ENCODE data around the gene SLC17A5. TPM values are rescaled to one million over a fixed set of nuclear protein-coding genes. Genes with fewer than 3 reads are reported as not detected.
A peak's percentile ranks its signal among the peaks of the same experiment; 100 is the strongest.

The SLC17A5 gene
- total and polyA plus RNA-seq, 7 donors = 3.1 to 7.2 (median 4.5) TPM

- DNase-seq = no peak
- TF ChIP-seq CTCF (IDR thresholded peaks at IDR 0.05) = no peak
- Histone ChIP-seq H3K27me3 (ENCODE audit: insufficient read depth in 3 of 3, low read length in 2 of 3) (no peaks in the 10 kb centered on the region), H3K27ac (no peak overlapping the region), H3K36me3 (ENCODE audit: insufficient read depth in 1 of 2, low read depth in 1 of 2) (peaks cover 5 to 79% of the 10 kb centered on the region in 2 donors), H3K9me3 (no peaks in the 10 kb centered on the region), H3K4me3 (no peak overlapping the region), H3K4me1 (no peaks in the 10 kb centered on the region)
- ATAC-seq = no peak
- 80 to 94% (median 85%) methylated on average over 6 of the region's 6 CpGs for WGBS, 3 donors
- intact Hi-C loops (cut with DNase I) = no loop called here
These were observed 39.8 kb downstream of the SLC17A5 start for GRCh38 chr6:73613806-73614536.

GRCh38 chr6:73612611-73613010 is 41.2 kb downstream of the SLC17A5 start:
- TF ChIP-seq CTCF (IDR thresholded peaks at IDR 0.05) = no peak
- ATAC-seq (no peak), DNase-seq (no peak)
- no peaks in the 10 kb centered on the region for H3K9me3 ChIP-seq
- H3K4me1 ChIP-seq = no peaks in the 10 kb centered on the region
- peaks cover 9 to 80% of the 10 kb centered on the region in 2 donors for H3K36me3 ChIP-seq (ENCODE audit: insufficient read depth in 1 of 2, low read depth in 1 of 2)
- no peak overlapping the region for H3K4me3 ChIP-seq
- 77 to 94% (median 90%) methylated on average over 3 of the region's 3 CpGs for WGBS, 3 donors
- no peaks in the 10 kb centered on the region for H3K27me3 ChIP-seq (ENCODE audit: insufficient read depth in 3 of 3, low read length in 2 of 3)
- H3K27ac ChIP-seq = no peak overlapping the region
- intact Hi-C loops (cut with DNase I) = no loop called here

DNA sequence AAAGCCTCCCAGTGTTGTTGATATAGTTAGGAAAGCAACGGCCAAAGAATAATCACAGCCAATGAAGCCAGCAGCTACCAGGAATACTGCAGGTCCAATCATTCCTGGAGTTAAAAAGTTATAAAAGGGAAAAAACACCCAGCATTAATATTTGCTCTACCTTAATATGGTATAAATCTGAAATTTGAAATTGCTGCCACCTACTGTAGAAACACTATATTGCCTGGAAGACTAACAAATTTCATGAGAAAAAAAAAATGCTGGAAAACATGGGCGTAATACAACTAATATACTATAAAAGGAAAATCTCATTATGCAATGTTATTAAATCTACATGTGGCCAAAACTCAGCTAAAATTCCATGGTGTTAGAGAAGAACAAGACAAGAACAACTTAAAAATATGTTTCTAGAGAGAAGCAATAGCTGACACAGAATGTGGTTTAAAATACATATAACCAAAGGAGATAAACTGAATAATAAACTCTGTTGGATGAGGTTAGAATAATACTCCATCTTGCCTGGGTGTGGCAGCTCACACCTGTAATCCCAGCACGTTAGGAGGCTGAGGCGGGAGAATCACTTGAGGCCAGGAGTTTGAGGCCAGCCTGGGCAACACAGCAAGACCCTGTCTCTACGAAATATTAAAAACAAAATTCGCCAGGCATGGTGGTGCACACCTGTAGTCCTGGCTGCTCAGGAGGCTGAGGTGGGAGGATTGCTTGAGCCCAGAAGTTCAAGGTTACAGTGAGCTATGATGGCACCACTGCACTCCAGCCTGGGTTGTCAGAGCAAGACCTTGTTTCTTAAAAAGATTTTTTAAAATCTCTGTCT is 43.1 kb downstream of the SLC17A5 start:
- H3K4me3 ChIP-seq = no peak overlapping the region
- no peak overlapping the region for H3K27ac ChIP-seq
- WGBS, 3 donors = 73 to 75% (median 75%) methylated on average over 6 of the region's 6 CpGs
- intact Hi-C loops (cut with DNase I) = loop anchor here (1.0 to 2.0 kb wide), 2 partner anchors 95 to 96 kb away; no protein-coding TSS in a partner anchor
- no peaks in the 10 kb centered on the region for H3K4me1 ChIP-seq
- peaks cover 13 to 75% of the 10 kb centered on the region in 2 donors for H3K36me3 ChIP-seq (ENCODE audit: insufficient read depth in 1 of 2, low read depth in 1 of 2)
- H3K9me3 ChIP-seq = no peaks in the 10 kb centered on the region
- peak; percentile 75 for TF ChIP-seq CTCF (IDR thresholded peaks at IDR 0.05)
- H3K27me3 ChIP-seq (ENCODE audit: insufficient read depth in 3 of 3, low read length in 2 of 3) = no peaks in the 10 kb centered on the region
- peak; percentile 37 to 54 (median 40) for ATAC-seq
- DNase-seq = no peak

DNA sequence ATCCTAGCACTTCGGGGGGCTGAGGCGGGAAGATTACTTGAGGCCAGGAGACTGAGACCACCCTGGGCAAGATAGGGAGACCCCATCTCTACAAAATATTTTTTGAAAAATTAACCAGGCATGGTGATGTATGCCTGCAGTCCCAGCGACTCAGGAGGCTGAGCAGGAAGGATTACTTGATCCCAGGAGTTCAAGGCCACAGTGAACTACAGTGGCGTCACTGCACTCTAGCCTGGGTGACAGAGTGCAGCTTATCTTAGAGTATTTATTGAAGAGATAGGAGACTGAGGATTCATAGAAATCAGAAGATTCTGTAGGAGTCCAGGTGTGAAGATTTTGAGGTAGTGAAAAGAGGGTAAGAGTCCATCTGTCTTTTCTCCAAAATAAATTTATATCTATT is 45.0 kb downstream of the SLC17A5 start:
- H3K4me3 ChIP-seq = no peak overlapping the region
- H3K9me3 ChIP-seq = no peaks in the 10 kb centered on the region
- peaks cover 8% of the 10 kb centered on the region for H3K4me1 ChIP-seq
- peaks cover 13 to 66% of the 10 kb centered on the region in 2 donors for H3K36me3 ChIP-seq (ENCODE audit: insufficient read depth in 1 of 2, low read depth in 1 of 2)
- intact Hi-C loops (cut with DNase I) = no loop called here
- TF ChIP-seq CTCF (IDR thresholded peaks at IDR 0.05) = no peak
- 94 to 97% (median 97%) methylated on average over 4 of the region's 4 CpGs for WGBS, 3 donors
- DNase-seq (no peak), ATAC-seq (no peak)
- H3K27me3 ChIP-seq (ENCODE audit: insufficient read depth in 3 of 3, low read length in 2 of 3) = no peaks in the 10 kb centered on the region
- H3K27ac ChIP-seq = no peak overlapping the region

All from psoas muscle (tissue), 8 donors.